ENCODE measurements around the gene GPR153.

- TF ChIP-seq CTCF (conservative IDR thresholded peaks at IDR 0.05; ENCODE audit: low read depth, low read length) (no peak), EZH2 (IDR thresholded peaks at IDR 0.05; ENCODE audit: low read length, unreplicated experiment) (no peak)
Observed at GRCh38 chr1:6265151-6265550, 4.3 kb upstream of the GPR153 start.
